Stimulated activated CD4-positive, alpha-beta T cell treated with anti-CD3 and anti-CD28 coated beads, Interleukin-4, amount 100 ng/mL, for 1 hour (primary cell): ENCODE data around the gene TIMP1.

Experiments
- DNase-seq: peaks from one replicate; pipeline ENCODE4 v3.0.0-alpha.2; 2020

TIMP1 gene

GRCh38 chrX:47581731-47582647 lies at the start of gene TIMP1:
Gene TIMP1 (plus strand): TSS chrX:47582436. CDS start chrX:47583416, 980 bp downstream.
- DNase-seq = peak; percentile 77

- DNase-seq = no peak
Measured at GRCh38 chrX:47539860-47540259, 42.4 kb upstream of the TIMP1 start.

GRCh38 chrX:47540754-47541538 lies 41.3 kb upstream of the TIMP1 start:
- DNase-seq = no peak

- DNase-seq = no peak
Measured at GRCh38 chrX:47543496-47543895, 38.7 kb upstream of the TIMP1 start.

- peak; percentile 76 for DNase-seq
Measured at GRCh38 chrX:47556045-47556623, 26.1 kb upstream of the TIMP1 start.

- no peak for DNase-seq
Measured at GRCh38 chrX:47558436-47558835, 23.8 kb upstream of the TIMP1 start.

- no peak for DNase-seq
Measured at GRCh38 chrX:47560179-47560933, 21.9 kb upstream of the TIMP1 start.

GRCh38 chrX:47560934-47561658 lies 21.1 kb upstream of the TIMP1 start, which contains the start of gene ARAF:
Gene ARAF (plus strand): TSS chrX:47561205. CDS start chrX:47562968, 1,763 bp downstream.
- peak; percentile 90 for DNase-seq

- no peak for DNase-seq
Measured at GRCh38 chrX:47561659-47562151, 20.5 kb upstream of the TIMP1 start.

- DNase-seq = peak; percentile 30
Measured at GRCh38 chrX:47562615-47563243, 19.5 kb upstream of the TIMP1 start.

GRCh38 chrX:47563801-47564315 lies 18.4 kb upstream of the TIMP1 start:
- DNase-seq = no peak

- no peak for DNase-seq
Measured at GRCh38 chrX:47564438-47565085, 17.7 kb upstream of the TIMP1 start.

GRCh38 chrX:47566841-47567240 lies 15.4 kb upstream of the TIMP1 start:
- no peak for DNase-seq

- peak; percentile 24 for DNase-seq
Measured at GRCh38 chrX:47568656-47569295, 13.5 kb upstream of the TIMP1 start.

GRCh38 chrX:47570794-47571193 lies 11.4 kb upstream of the TIMP1 start:
- DNase-seq = no peak

- no peak for DNase-seq
Measured at GRCh38 chrX:47571215-47571614, 11.0 kb upstream of the TIMP1 start.

GRCh38 chrX:47571896-47572295 lies 10.3 kb upstream of the TIMP1 start:
- no peak for DNase-seq

- DNase-seq = no peak
Measured at GRCh38 chrX:47572773-47573340, 9.4 kb upstream of the TIMP1 start.

GRCh38 chrX:47573341-47574075 lies 8.7 kb upstream of the TIMP1 start:
- no peak for DNase-seq
